Dermis blood vessel endothelial cell (primary cell): ENCODE results near the gene SHFL. TPM values are rescaled to one million over a fixed set of nuclear protein-coding genes. Genes with fewer than 3 reads are reported as not detected.

Source experiments
- DNase-seq: peaks from one replicate; pipeline ENCODE4 v3.0.0; 2010
- total RNA-seq: library from RNA; depleted of rRNA; stranded (reverse); fragments of >200 nt; gene quantifications from 2 replicates; pipeline ENCODE4 v1.2.3, GENCODE V29; 2014

Gene SHFL
- total RNA-seq, 1 donor from 2014 or later, result 29.4 TPM

- DNase-seq, result no peak
Measured at GRCh38 chr19:10135551-10136334, 49.6 kb downstream of the SHFL start.

- DNase-seq, result no peak
Measured at GRCh38 chr19:10136936-10137335, 50.8 kb downstream of the SHFL start.

- no peak for DNase-seq
Measured at GRCh38 chr19:10137751-10138682, 51.9 kb downstream of the SHFL start.

DNA sequence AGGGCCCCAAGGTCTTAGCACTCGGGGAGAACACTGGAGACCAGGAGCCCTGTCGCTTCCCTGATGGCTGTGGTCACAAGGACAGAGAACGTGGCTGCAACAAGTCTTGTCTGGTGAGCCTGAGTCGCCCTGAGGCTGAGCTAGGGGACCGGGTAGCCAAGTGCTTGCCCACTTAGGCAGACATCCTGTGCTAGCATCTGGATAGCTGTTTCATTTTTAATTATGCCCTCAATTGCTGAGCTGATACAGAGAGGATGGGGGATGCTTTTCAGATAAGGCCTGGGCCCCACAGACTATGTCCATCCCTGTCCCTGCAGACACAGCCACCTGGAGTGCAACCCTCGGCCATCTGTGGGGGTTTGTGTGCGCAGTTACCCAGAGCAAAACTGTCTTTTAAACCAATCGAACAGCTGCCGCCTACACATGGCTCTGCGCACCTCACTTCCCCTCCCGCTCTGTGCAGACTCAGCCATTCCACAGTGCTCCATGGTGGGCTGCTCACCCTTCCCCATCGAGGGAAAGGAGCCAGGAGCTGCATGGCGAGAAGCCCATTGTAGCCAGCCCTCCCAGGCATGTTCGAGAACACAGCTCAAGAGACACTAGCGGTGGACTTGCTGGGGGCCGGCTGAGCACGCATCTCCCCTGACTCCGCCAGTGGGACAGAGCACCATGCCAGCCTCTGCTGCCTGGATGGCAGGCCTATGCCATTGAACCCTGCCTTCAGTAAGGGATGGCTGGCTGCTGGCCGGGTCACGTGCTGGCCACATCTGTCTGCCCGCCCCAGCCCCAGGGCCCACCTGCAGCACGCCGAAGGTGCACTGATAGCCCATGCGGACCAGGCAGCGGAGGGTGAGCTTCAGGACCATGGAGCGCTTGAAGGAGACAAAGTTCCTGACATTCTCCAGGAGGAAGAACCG is 53.0 kb downstream of the SHFL start:
- no peak for DNase-seq

- DNase-seq, result no peak
Measured at GRCh38 chr19:10139952-10140351, 53.8 kb downstream of the SHFL start.

DNA sequence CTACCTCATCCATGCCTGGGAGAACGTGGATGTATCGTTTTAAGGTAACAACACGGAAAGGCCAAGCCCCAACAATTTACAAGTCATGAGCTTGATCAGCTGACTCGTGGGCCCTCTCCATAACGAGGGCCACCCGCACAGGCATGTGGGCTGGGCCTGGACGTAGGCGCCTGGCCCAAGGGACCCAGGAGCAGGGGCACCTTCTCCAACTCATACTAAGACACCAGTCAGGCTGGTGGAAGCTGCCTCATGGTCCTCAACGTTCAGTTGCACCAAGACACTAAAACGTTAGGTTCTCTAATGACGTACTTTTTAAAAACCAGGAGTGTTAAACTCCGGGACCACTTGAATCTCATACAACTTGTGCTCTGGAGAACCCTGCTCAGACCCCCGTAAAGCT is 55.4 kb downstream of the SHFL start:
- no peak for DNase-seq

DNA sequence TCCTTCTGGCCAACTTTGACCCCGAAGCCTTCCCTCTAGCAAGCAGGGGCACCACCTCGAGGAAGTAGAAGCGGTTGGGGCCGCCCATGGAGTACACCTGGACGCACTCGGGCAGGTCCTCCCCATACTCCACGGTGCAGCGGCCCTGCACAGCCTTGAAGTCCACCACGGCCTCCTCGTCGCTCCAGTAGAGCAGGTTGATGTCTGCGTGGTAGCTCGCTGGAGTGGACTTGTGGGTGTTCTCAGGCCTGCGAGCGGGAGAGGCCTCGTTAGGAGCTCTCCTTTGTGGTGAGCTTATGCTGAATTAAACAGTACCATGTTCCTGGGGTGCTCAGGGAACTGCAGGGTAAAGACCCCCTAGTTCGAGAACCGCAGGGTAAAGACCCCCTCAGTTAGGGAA is 55.9 kb downstream of the SHFL start:
- DNase-seq, result no peak

Other genes with a start within 250 kb of the SHFL start
- gene OLFM2, start 149.8 kb upstream of the SHFL start, total RNA-seq, result 0.65 and 2.2 TPM in 2 replicates
- gene COL5A3, start 75.8 kb upstream of the SHFL start, total RNA-seq, result 0.23 and 0.68 TPM in 2 replicates
- gene RDH8, start 72.8 kb upstream of the SHFL start, total RNA-seq, result not detected in 2 replicates
- 0.28 and 0.68 TPM in 2 replicates for gene ANGPTL6, start 16.4 kb downstream of the SHFL start, total RNA-seq
- gene PPAN, start 20.0 kb downstream of the SHFL start, total RNA-seq, result 23.4 and 25.4 TPM in 2 replicates
- gene P2RY11, start 25.4 kb downstream of the SHFL start, total RNA-seq, result 2.6 and 4.6 TPM in 2 replicates
- 307 and 366 TPM in 2 replicates for gene EIF3G, start 33.6 kb downstream of the SHFL start, total RNA-seq
- 37.9 and 67.9 TPM in 2 replicates for gene DNMT1, start 108.6 kb downstream of the SHFL start, total RNA-seq
- 0.70 and 0.85 TPM in 2 replicates for gene S1PR2, start 145.0 kb downstream of the SHFL start, total RNA-seq
- 19.9 and 44.6 TPM in 2 replicates for gene MRPL4, start 165.9 kb downstream of the SHFL start, total RNA-seq
- gene ICAM1, start 184.8 kb downstream of the SHFL start, total RNA-seq, result 21.3 and 59.7 TPM in 2 replicates
- 0.79 and 0.85 TPM in 2 replicates for gene ICAM4, start 200.6 kb downstream of the SHFL start, total RNA-seq
- gene ICAM5, start 203.6 kb downstream of the SHFL start, total RNA-seq, result 0.09 and 0.17 TPM in 2 replicates
- gene ZGLP1, start 223.5 kb downstream of the SHFL start, total RNA-seq, result 0.47 and 1.4 TPM in 2 replicates
- gene FDX2, start 229.7 kb downstream of the SHFL start, total RNA-seq, result 18.7 and 25.4 TPM in 2 replicates
- 13.3 and 30.9 TPM in 2 replicates for gene RAVER1, start 247.2 kb downstream of the SHFL start, total RNA-seq